MM.1S (cell line): ENCODE measurements around the gene POU4F1.
A peak's percentile ranks its signal among the peaks of the same experiment; 100 is the strongest.

ENCODE experiments used
- DNase-seq: peaks from one replicate; pipeline ENCODE4 v3.0.0-alpha.2; 2015
- H2AFZ ChIP-seq: fragments of 300-600 bp; sonication (generic); 2 replicates; pipeline ENCODE4 v1.6.0; 2016; ENCODE audit warnings: antibody characterized with exemption, low read length
- H3F3A ChIP-seq: fragments of 300-600 bp; sonication (generic); 2 replicates; pipeline ENCODE4 v1.6.1; 2016; ENCODE audit warnings: mild to moderate bottlenecking, antibody characterized with exemption, low read length, moderate library complexity, mixed read lengths; ENCODE audit not compliant: insufficient read depth
- H3K27ac ChIP-seq: fragments of 300-600 bp; sonication (generic); 2 replicates; pipeline ENCODE4 v1.5.1; 2016; ENCODE audit warnings: mild to moderate bottlenecking, low read length
- H3K27me3 ChIP-seq: fragments of 300-600 bp; sonication (generic); replicated peaks from 2 replicates; pipeline ENCODE4 v1.6.0; 2016; ENCODE audit warnings: low read length; ENCODE audit not compliant: insufficient read depth
- H3K36me3 ChIP-seq: fragments of 300-600 bp; sonication (generic); replicated peaks from 2 replicates; pipeline ENCODE4 v1.6.1; 2016; ENCODE audit warnings: mild to moderate bottlenecking, low read length, mixed read lengths; ENCODE audit not compliant: insufficient read depth
- H3K4me1 ChIP-seq: fragments of 300-600 bp; sonication (generic); 2 replicates; pipeline ENCODE4 v1.6.1; 2016; ENCODE audit warnings: low read length, mixed read lengths
- H3K4me2 ChIP-seq: fragments of 300-600 bp; sonication (generic); 2 replicates; pipeline ENCODE4 v1.6.0; 2016; ENCODE audit warnings: low read depth, low read length
- H3K4me3 ChIP-seq: fragments of 300-600 bp; sonication (generic); 2 replicates; pipeline ENCODE4 v1.5.1; 2016; ENCODE audit warnings: low read length, mixed read lengths
- H3K79me2 ChIP-seq: fragments of 300-600 bp; sonication (generic); 2 replicates; pipeline ENCODE4 v1.6.1; 2016; ENCODE audit warnings: mixed run types, low read length, mixed read lengths
- H3K9ac ChIP-seq: fragments of 300-600 bp; sonication (generic); 2 replicates; pipeline ENCODE4 v1.6.1; 2016; ENCODE audit warnings: low read length, mixed read lengths
- H3K9me2 ChIP-seq: fragments of 300-600 bp; sonication (generic); replicated peaks from 2 replicates; pipeline ENCODE4 v1.6.1; 2016; ENCODE audit warnings: mild to moderate bottlenecking, low read length, mixed read lengths; ENCODE audit not compliant: insufficient read depth
- H3K9me3 ChIP-seq: fragments of 300-600 bp; sonication (generic); replicated peaks from 2 replicates; pipeline ENCODE4 v1.6.1; 2016; ENCODE audit warnings: mild to moderate bottlenecking, low read length, mixed read lengths; ENCODE audit not compliant: insufficient read depth
- H4K20me1 ChIP-seq: fragments of 300-600 bp; sonication (generic); 2 replicates; pipeline ENCODE4 v1.6.1; 2016; ENCODE audit warnings: mild to moderate bottlenecking, low read length, moderate library complexity, mixed read lengths; ENCODE audit not compliant: insufficient read depth
- EZH2 ChIP-seq: fragments of 300-600 bp; sonication (generic); optimal IDR thresholded peaks from 2 replicates; pipeline ENCODE3; 2017; ENCODE audit warnings: low read depth, mild to moderate bottlenecking, antibody characterized with exemption, low read length, mixed read lengths
- EZH2phosphoT487 ChIP-seq: fragments of 300-600 bp; sonication (generic); IDR thresholded peaks from 2 replicates; pipeline ENCODE4 v1.6.1; 2018; ENCODE audit warnings: antibody characterized with exemption, low read length
- TF ChIP-seq, protein P1 (sequence below): fragments of 300-600 bp; sonication (generic); IDR thresholded peaks from 2 replicates; pipeline ENCODE4 v1.5.1; 2016; ENCODE audit warnings: antibody characterized with exemption, low read length, mixed read lengths

Gene POU4F1

DNA sequence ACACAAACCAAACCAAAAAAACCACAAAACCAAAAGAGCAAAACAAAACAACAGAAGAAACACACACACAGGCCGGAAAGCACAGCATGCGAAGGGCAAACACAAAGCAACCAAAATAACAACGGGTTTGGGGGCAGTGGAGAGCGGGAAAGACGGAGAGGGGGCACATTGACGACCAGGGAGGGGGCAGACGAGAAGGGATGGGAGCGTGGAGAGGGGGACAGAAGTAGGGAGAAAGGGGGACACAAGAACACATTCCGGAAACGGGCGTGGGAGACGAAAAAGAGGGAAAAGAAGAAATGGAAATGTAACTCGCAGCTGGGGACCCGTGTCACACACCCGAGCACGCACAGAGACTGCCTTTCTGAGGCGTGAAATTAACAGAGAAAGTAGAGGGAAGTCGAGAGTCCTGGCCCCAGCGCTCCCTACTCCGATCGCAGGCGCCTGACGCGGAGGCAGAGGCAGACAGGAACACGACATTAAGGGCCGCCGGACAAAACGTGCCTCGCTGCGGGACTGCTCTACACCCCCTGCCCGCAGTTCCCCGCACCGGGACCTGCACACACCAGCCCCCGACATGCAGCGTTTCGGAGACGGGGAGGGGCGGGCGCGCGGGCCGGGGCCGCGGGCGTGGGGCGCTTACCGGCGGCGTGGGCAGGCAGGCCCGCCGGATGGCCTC is 652 bp downstream of the POU4F1 start:
- peak; percentile 50 for DNase-seq
- H3K4me1 ChIP-seq, result 0 out of 2 replicates have a peak, but pooled peaks cover 4% of the 10 kb centered on the region
- H3K27ac ChIP-seq, result no peak overlapping the region
- no peaks in the 10 kb centered on the region for H4K20me1 ChIP-seq
- peak overlapping the region; percentile 37 for H3K4me3 ChIP-seq
- H3F3A ChIP-seq, result no peaks in the 10 kb centered on the region
- no peak overlapping the region for H3K9ac ChIP-seq
- TF ChIP-seq, protein P1, sequence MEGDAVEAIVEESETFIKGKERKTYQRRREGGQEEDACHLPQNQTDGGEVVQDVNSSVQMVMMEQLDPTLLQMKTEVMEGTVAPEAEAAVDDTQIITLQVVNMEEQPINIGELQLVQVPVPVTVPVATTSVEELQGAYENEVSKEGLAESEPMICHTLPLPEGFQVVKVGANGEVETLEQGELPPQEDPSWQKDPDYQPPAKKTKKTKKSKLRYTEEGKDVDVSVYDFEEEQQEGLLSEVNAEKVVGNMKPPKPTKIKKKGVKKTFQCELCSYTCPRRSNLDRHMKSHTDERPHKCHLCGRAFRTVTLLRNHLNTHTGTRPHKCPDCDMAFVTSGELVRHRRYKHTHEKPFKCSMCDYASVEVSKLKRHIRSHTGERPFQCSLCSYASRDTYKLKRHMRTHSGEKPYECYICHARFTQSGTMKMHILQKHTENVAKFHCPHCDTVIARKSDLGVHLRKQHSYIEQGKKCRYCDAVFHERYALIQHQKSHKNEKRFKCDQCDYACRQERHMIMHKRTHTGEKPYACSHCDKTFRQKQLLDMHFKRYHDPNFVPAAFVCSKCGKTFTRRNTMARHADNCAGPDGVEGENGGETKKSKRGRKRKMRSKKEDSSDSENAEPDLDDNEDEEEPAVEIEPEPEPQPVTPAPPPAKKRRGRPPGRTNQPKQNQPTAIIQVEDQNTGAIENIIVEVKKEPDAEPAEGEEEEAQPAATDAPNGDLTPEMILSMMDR, result no peak
- TF ChIP-seq EZH2phosphoT487, result no peak
- no peak for TF ChIP-seq EZH2
- H3K9me3 ChIP-seq, result no peaks in the 10 kb centered on the region
- no peaks in the 10 kb centered on the region for H3K79me2 ChIP-seq
- H3K9me2 ChIP-seq, result no peaks in the 10 kb centered on the region
- peak overlapping the region; percentile 54 for H2AFZ ChIP-seq
- peak overlapping the region; percentile 36; the same call in 1 of the 2 replicates for H3K4me2 ChIP-seq
- no peaks in the 10 kb centered on the region for H3K36me3 ChIP-seq
- no peaks in the 10 kb centered on the region for H3K27me3 ChIP-seq

DNA sequence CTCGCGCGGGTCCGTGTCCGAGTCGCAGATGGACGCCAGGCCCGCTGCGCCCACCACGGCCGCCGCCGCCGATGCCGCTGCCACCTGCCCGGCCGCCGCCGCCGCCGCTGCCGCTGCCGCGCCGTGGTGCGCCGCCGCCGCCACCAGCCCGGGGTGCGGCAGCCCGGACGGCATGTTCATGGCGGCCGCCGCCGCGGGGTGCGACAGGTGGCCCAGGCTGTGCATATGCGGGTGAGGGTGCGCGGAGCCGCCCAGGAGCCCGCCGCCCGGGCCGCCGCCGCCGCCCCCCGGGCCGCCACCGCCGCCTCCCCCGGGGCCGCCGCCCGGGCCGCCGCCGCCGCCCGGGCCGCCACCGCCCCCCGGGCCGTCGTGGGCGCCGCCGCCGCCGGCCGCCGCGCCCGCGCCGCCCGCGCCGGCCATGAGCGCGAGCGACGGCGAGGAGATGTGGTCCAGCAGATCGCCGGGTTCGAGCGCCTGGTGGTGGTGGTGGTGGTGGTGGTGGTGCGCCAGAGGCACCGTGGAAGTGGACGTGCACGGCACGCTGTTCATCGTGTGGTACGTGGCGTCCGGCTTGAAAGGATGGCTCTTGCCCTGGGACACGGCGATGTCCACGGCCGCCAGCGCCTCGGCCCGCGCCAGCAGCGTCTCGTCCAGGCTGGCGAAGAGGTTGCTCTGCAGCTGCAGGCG is 1.3 kb downstream of the POU4F1 start:
- H3K79me2 ChIP-seq, result no peaks in the 10 kb centered on the region
- H3K36me3 ChIP-seq, result no peaks in the 10 kb centered on the region
- H3K4me3 ChIP-seq, result peak overlapping the region; percentile 37
- TF ChIP-seq, protein P1, result no peak
- TF ChIP-seq EZH2 (no peak), EZH2phosphoT487 (no peak)
- H3K4me1 ChIP-seq, result 0 out of 2 replicates have a peak, but pooled peaks cover 4% of the 10 kb centered on the region
- H3K9me2 ChIP-seq, result no peaks in the 10 kb centered on the region
- peak overlapping the region; percentile 36; the same call in 1 of the 2 replicates for H3K4me2 ChIP-seq
- H3K27ac ChIP-seq, result no peak overlapping the region
- H4K20me1 ChIP-seq, result no peaks in the 10 kb centered on the region
- DNase-seq, result no peak
- H3K9me3 ChIP-seq, result no peaks in the 10 kb centered on the region
- H3K9ac ChIP-seq, result no peak overlapping the region
- no peaks in the 10 kb centered on the region for H3F3A ChIP-seq
- peak overlapping the region; percentile 54 for H2AFZ ChIP-seq
- no peaks in the 10 kb centered on the region for H3K27me3 ChIP-seq

DNA sequence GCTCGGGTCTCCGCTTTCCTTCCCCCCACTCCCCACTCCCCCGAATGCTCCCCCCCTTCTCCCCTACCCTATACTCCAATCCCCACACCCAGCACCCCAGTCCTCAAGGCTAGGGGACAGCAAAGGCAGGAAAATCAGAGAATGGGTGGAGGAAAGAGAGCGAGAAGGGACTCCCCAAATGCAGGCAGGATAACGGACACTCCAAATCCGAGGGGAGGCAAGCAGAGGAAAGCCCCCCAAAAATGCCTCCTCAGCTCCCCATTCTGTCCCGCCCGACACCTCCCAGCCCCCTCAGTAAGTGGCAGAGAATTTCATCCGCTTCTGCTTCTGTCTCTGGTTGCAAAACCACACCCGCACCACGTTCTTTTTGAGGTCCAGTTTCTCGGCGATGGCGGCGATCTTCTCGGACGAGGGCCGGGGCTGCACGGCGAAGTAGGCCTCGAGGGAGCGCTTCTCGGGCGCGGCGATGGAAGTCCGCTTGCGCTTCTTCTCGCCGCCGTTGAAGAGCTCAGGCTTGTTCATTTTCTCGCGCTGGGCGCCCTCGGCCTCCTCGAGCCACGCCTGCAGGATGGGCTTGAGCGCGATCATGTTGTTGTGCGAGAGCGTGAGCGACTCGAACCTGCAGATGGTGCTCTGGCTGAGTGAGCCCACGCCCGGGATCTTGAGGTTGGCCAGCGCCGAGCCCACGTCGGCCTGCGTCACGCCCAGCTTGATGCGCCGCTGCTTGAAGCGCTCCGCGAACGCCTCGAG is 2.1 kb downstream of the POU4F1 start:
- Histone ChIP-seq H3K27me3 (no peaks in the 10 kb centered on the region), H3K9ac (no peak overlapping the region), H3K4me3 (no peak overlapping the region)

More for the DNA sequence above, 2.1 kb downstream of the POU4F1 start:
- Histone ChIP-seq H3K4me2 (no peak overlapping the region), H3K79me2 (no peaks in the 10 kb centered on the region), H3K36me3 (no peaks in the 10 kb centered on the region), H3K9me2 (no peaks in the 10 kb centered on the region), H3K9me3 (no peaks in the 10 kb centered on the region), H2AFZ (no peak overlapping the region), H3F3A (no peaks in the 10 kb centered on the region), H3K4me1 (0 out of 2 replicates have a peak, but pooled peaks cover 4% of the 10 kb centered on the region), H3K27ac (no peak overlapping the region), H4K20me1 (no peaks in the 10 kb centered on the region)
- DNase-seq, result no peak
- no peak for TF ChIP-seq EZH2
- TF ChIP-seq EZH2phosphoT487, result no peak
- TF ChIP-seq, protein P1, result no peak
